ENCODE data around the gene PLEKHA7. TPM values are rescaled to one million over a fixed set of nuclear protein-coding genes. Genes with fewer than 3 reads are reported as not detected.

The PLEKHA7 gene
- total and polyA plus RNA-seq, 2 of the 8 experiments (the other 6 are each of a cell fraction or from before 2014, with no cell fraction given): 11.4 to 25.6 TPM

GRCh38 chr11:16897470-16898061 lies 116.6 kb downstream of the PLEKHA7 start:
- Histone ChIP-seq H3K23ac (ENCODE audit: insufficient read length) (no peak overlapping the region), H2BK5ac (ENCODE audit: low read depth, low read length) (no peak overlapping the region), H3K56ac (replicated peaks; ENCODE audit: insufficient read length, low read depth, low read length) (no peak overlapping the region), H3K4ac (replicated peaks; ENCODE audit: insufficient read length, low read depth, low read length) (no peak overlapping the region), H3K9me3 (ENCODE audit: insufficient read depth in 2 of 2, low read depth in 1 of 2, low read length in 1 of 2) (no peaks in the 10 kb centered on the region), H3K79me1 (ENCODE audit: low read depth, low read length) (no peaks in the 10 kb centered on the region; the same call in 1 of the 2 replicates), H2BK20ac (ENCODE audit: low read length) (no peak overlapping the region), H2AFZ (ENCODE audit: low read length) (no peak overlapping the region), H2BK12ac (ENCODE audit: low read depth, low read length) (no peak overlapping the region), H3K4me2 (ENCODE audit: insufficient read depth in 1 of 2, low read depth in 2 of 2, low read length in 2 of 2) (peak overlapping the region; percentile 69 to 70), H3K79me2 (ENCODE audit: control insufficient read depth in 1 of 2, insufficient read depth in 2 of 2, low read length in 2 of 2) (peaks cover 0 to 11% of the 10 kb centered on the region in 2 experiments; a peak in 2 of 4 replicates), H3K14ac (ENCODE audit: insufficient read length) (no peak overlapping the region), H3K9ac (replicated peaks in 1 of 4; ENCODE audit: extremely low read depth in 1 of 4, low read depth in 3 of 4, low read length in 3 of 4) (no peak overlapping the region), H3K27ac (ENCODE audit: low read depth, low read length) (no peak overlapping the region), H3K27me3 (replicated peaks in 1 of 4; ENCODE audit: control insufficient read depth in 3 of 4, extremely low read depth in 1 of 4, insufficient read depth in 3 of 4, low read length in 3 of 4) (no peaks in the 10 kb centered on the region; a peak in 1 of 7 replicates), H2BK120ac (replicated peaks; ENCODE audit: low read depth, low read length) (no peak overlapping the region), H3K36me3 (ENCODE audit: control insufficient read depth in 2 of 4, insufficient read depth in 4 of 4, low read length in 3 of 4) (no peaks in the 10 kb centered on the region), H3K4me3 (ENCODE audit: extremely low read depth in 1 of 4, insufficient read depth in 2 of 4, low read depth in 3 of 4, low read length in 4 of 4) (peak overlapping the region in 3 of 4 experiments; percentile 7 to 50 (median 14); a peak in 4 of 8 replicates), H2AK5ac (ENCODE audit: low read depth, low read length) (no peak overlapping the region), H4K91ac (replicated peaks; ENCODE audit: insufficient read length, low read length) (no peak overlapping the region), H3K4me1 (replicated peaks in 1 of 4; ENCODE audit: control insufficient read depth in 3 of 4, insufficient read depth in 4 of 4, low read length in 3 of 4) (peaks cover 8 to 30% (median 27%) of the 10 kb centered on the region in 4 experiments; a peak in 6 of 7 replicates), H4K8ac (ENCODE audit: extremely low read depth, insufficient read depth, low read length) (no peak overlapping the region), H2BK15ac (ENCODE audit: low read length) (no peak overlapping the region), H3K18ac (ENCODE audit: extremely low read depth, low read length) (no peak overlapping the region), H3K23me2 (ENCODE audit: low read depth, low read length) (no peaks in the 10 kb centered on the region; the same call in 1 of the 2 replicates), H4K5ac (ENCODE audit: insufficient read length, low read depth, low read length) (no peak overlapping the region), H4K20me1 (replicated peaks in 1 of 2; ENCODE audit: control insufficient read depth in 1 of 2, insufficient read depth in 2 of 2, low read length in 2 of 2) (peaks cover 0 to 2% of the 10 kb centered on the region in 2 experiments)
- CTCF ChIA-PET (ENCODE audit: partially characterized antibody): interaction anchor here (0.9 to 2.6 kb wide), 5 partner anchors 15 to 45 kb away, joined by 3 to 15 read pairs (median 4); no protein-coding TSS in a partner anchor
- FAIRE-seq (peak; percentile 32), DNase-seq (ENCODE audit: low read depth in 1 of 2, low spot score in 2 of 2) (peak; percentile 67 to 70)
- WGBS, 2 experiments (ENCODE audit: extremely low coverage in 1 of 2, insufficient coverage in 1 of 2, insufficient read length in 1 of 2, insufficient replicate concordance in 2 of 2, low coverage in 1 of 2, low lambda C conversion rate in 2 of 2, missing lambda C conversion rate in 1 of 2): 9% methylated on average over 7 of the region's 7 CpGs; no CpG with 5 or more reads in 1 of the 2 experiments
- POLR2A ChIA-PET (ENCODE audit: partially characterized antibody): interaction anchor here (1.1 kb wide), 1 partner anchor 27 kb away, joined by 3 read pairs; no protein-coding TSS in a partner anchor
- TF ChIP-seq, protein P1, sequence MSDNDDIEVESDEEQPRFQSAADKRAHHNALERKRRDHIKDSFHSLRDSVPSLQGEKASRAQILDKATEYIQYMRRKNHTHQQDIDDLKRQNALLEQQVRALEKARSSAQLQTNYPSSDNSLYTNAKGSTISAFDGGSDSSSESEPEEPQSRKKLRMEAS (IDR thresholded peaks at IDR 0.05): peak; percentile 66
- TF ChIP-seq USF2 (IDR thresholded peaks at IDR 0.05; ENCODE audit: low read length): no peak
- TF ChIP-seq ASH2L (IDR thresholded peaks at IDR 0.05; ENCODE audit: low read length): peak; percentile 26
- no peak for TF ChIP-seq SP2 (IDR thresholded peaks at IDR 0.05; ENCODE audit: low read length)
- no peak for TF ChIP-seq KDM4A (IDR thresholded peaks at IDR 0.05; ENCODE audit: low read depth, low read length, severe bottlenecking)
- TF ChIP-seq NANOG (IDR thresholded peaks at IDR 0.05; ENCODE audit: insufficient read depth, low read depth, low read length, poor library complexity, severe bottlenecking): peak; percentile 94
- peak; percentile 82 for TF ChIP-seq EGR1 (IDR thresholded peaks at IDR 0.05; ENCODE audit: borderline replicate concordance, low read depth, low read length)
- no peak for TF ChIP-seq SIRT6 (IDR thresholded peaks at IDR 0.05; ENCODE audit: low read length)
- TF ChIP-seq POLR2AphosphoS5 (IDR thresholded peaks at IDR 0.05; ENCODE audit: low read depth, low read length): peak; percentile 53; the same call in 1 of the 2 replicates
- TF ChIP-seq TCF12 (IDR thresholded peaks at IDR 0.05; ENCODE audit: low read depth, low read length): peak; percentile 85; the same call in 1 of the 2 replicates
- no peak for TF ChIP-seq RNF2 (IDR thresholded peaks at IDR 0.05; ENCODE audit: borderline replicate concordance, low read depth, low read length, missing control alignments, poor library complexity, severe bottlenecking)
